Spleen (tissue), 11 donors: ENCODE results near the gene AKAP6. TPM values are rescaled to one million over a fixed set of nuclear protein-coding genes. Genes with fewer than 3 reads are reported as not detected.

Source experiments
- DNase-seq: peaks from one replicate; pipeline ENCODE4 v3.0.0-alpha.2; 2020
- H3K27ac ChIP-seq, 8 donors: fragments of 200-600 bp; sonication (generic) in 7 of 8; 1 replicate in 4 of 8; 2 replicates in 4 of 8; pipeline versions ENCODE4 v1.5.0 to v1.8.0; 2016 to 2021; ENCODE audit warnings: inconsistent platforms in 4 of 8, mild to moderate bottlenecking in 4 of 8, moderate library complexity in 1 of 8
- H3K27me3 ChIP-seq, 7 donors: fragments of 200-600 bp; sonication (generic) in 6 of 7; replicated peaks in 1 of 7; 1 replicate in 4 of 7; 2 replicates in 3 of 7; pipeline versions ENCODE4 v1.5.0 to v1.8.0; 2016 to 2021; ENCODE audit warnings: inconsistent platforms in 3 of 7, mild to moderate bottlenecking in 1 of 7
- H3K36me3 ChIP-seq, 6 donors: fragments of 200-600 bp; sonication (generic) in 5 of 6; 1 replicate in 4 of 6; 2 replicates in 2 of 6; pipeline versions ENCODE4 v1.5.0 to v1.8.0; 2016 to 2021; ENCODE audit warnings: inconsistent platforms in 2 of 6
- H3K4me1 ChIP-seq, 6 donors: fragments of 200-600 bp; sonication (generic) in 5 of 6; 1 replicate in 3 of 6; 2 replicates in 3 of 6; pipeline versions ENCODE4 v1.5.0 to v1.8.0; 2016 to 2021; ENCODE audit warnings: inconsistent platforms in 3 of 6
- H3K4me3 ChIP-seq, 8 donors: fragments of 200-600 bp; sonication (generic) in 7 of 8; 1 replicate in 4 of 8; 2 replicates in 4 of 8; pipeline versions ENCODE4 v1.5.0 to v1.8.0; 2016 to 2021; ENCODE audit warnings: inconsistent platforms in 4 of 8, mild to moderate bottlenecking in 4 of 8, moderate library complexity in 2 of 8
- H3K9me3 ChIP-seq, 8 donors: fragments of 200-600 bp; sonication (generic) in 7 of 8; 1 replicate in 4 of 8; 2 replicates in 4 of 8; pipeline versions ENCODE4 v1.5.0 to v1.8.0; 2016 to 2021; ENCODE audit warnings: inconsistent platforms in 4 of 8
- CTCF ChIP-seq, 11 experiments: fragments of 200-600 bp in 7 of 11; fragments of 450-650 bp in 4 of 11; sonication (generic) in 4 of 11; IDR thresholded peaks in 8 of 11; conservative IDR thresholded peaks in 3 of 11; 1 replicate in 7 of 11; 2 replicates in 4 of 11; pipeline versions ENCODE4 v1.4.0 to v1.8.0; 2016 to 2021; ENCODE audit warnings: antibody characterized with exemption in 11 of 11, inconsistent platforms in 4 of 11, mild to moderate bottlenecking in 1 of 11
- POLR2A ChIP-seq, 3 donors: fragments of 450-650 bp; IDR thresholded peaks; one replicate each; pipeline ENCODE4 v1.5.1; 2017; ENCODE audit warnings: antibody characterized with exemption in 3 of 3, mild to moderate bottlenecking in 1 of 3
- POLR2AphosphoS5 ChIP-seq, 3 donors: sonication (generic); formaldehyde crosslinking; IDR thresholded peaks; one replicate each; pipeline ENCODE4 v1.5.1; 2017; ENCODE audit warnings: antibody characterized with exemption in 3 of 3
- WGBS, 5 donors: extraction: QIAGEN DNeasy Blood & Tissue Kit in 3 of 5; methylation state at CpG; one replicate each; pipeline versions ENCODE4 v1.1.5 to v1.1.7; 2013 to 2018; 5-methylcytosine and 5-hydroxymethylcytosine counted together
- intact Hi-C: fragments of 100-400 bp; cut with DNase I; formaldehyde crosslinking; loops from one replicate; pipeline ENCODE4 v1.15.0; 2023; ENCODE audit warnings: low total_unique reads
- polyA plus RNA-seq, 3 donors: library from polyadenylated mRNA; stranded (reverse); fragments of 200-250 nt; gene quantifications; one replicate each; pipeline ENCODE4 v1.2.1, GENCODE V29; 2013
- total RNA-seq, 7 donors: library from RNA; depleted of rRNA in 3 of 7; stranded (reverse); fragments of >200 nt in 3 of 7; fragmentation: NEBNext Ultra II Directional in 4 of 7; extraction: Animal tissue kit (Norgen Biotek cat#: 25700) in 4 of 7; gene quantifications; one replicate each; pipeline versions ENCODE4 v1.1.0 to v1.2.1, GENCODE V29; 2016 to 2021
- donor health status: healthy with polysubstance abuse.
- donor health status: DM: no; HTN: no; CAD: no; lungs with moderate emphysema.
- donor health status: DM: no; HTN: no; CAD: no.
- donor health status: Bipolar disorder and iron deficiency.
- donor health status: healthy.
- donor health status: DM: no; HTN: no; CAD: no.
- donor health status: DM: yes; HTN: yes; CAD: no.

AKAP6 gene
- total and polyA plus RNA-seq, 10 donors, result 0.20 to 12.1 (median 4.8) TPM

- Histone ChIP-seq H3K27ac (no peak overlapping the region), H3K36me3 (no peaks in the 10 kb centered on the region), H3K27me3 (no peaks in the 10 kb centered on the region), H3K4me3 (no peak overlapping the region), H3K9me3 (no peaks in the 10 kb centered on the region), H3K4me1 (no peaks in the 10 kb centered on the region)
- WGBS, 5 donors, result 86 to 90% (median 89%) methylated on average over 5 of the region's 5 CpGs
- intact Hi-C loops, result no loop called here
- DNase-seq, result no peak
- TF ChIP-seq POLR2A (IDR thresholded peaks at IDR 0.05) (no peak), POLR2AphosphoS5 (IDR thresholded peaks at IDR 0.05) (no peak), CTCF (IDR thresholded peaks at IDR 0.05 in 8 of 11, conservative IDR thresholded peaks at IDR 0.05 in 3 of 11) (no peak)
Measured at GRCh38 chr14:32377046-32377646, 48.0 kb downstream of the AKAP6 start.

- Histone ChIP-seq H3K27me3 (no peaks in the 10 kb centered on the region), H3K36me3 (no peaks in the 10 kb centered on the region), H3K27ac (no peak overlapping the region), H3K4me3 (no peak overlapping the region), H3K4me1 (no peaks in the 10 kb centered on the region), H3K9me3 (no peaks in the 10 kb centered on the region)
- no peak for DNase-seq
- no peak for TF ChIP-seq POLR2A (IDR thresholded peaks at IDR 0.05)
- TF ChIP-seq CTCF (IDR thresholded peaks at IDR 0.05 in 8 of 11, conservative IDR thresholded peaks at IDR 0.05 in 3 of 11), result no peak
- TF ChIP-seq POLR2AphosphoS5 (IDR thresholded peaks at IDR 0.05), result no peak
- intact Hi-C loops, result no loop called here
Measured at GRCh38 chr14:32378284-32378683, 49.2 kb downstream of the AKAP6 start.

GRCh38 chr14:32379447-32379846 is 50.3 kb downstream of the AKAP6 start:
- Histone ChIP-seq H3K4me1 (no peaks in the 10 kb centered on the region), H3K9me3 (no peaks in the 10 kb centered on the region), H3K27ac (no peak overlapping the region), H3K4me3 (no peak overlapping the region), H3K36me3 (no peaks in the 10 kb centered on the region), H3K27me3 (no peaks in the 10 kb centered on the region)
- TF ChIP-seq POLR2A (IDR thresholded peaks at IDR 0.05), result no peak
- TF ChIP-seq CTCF (IDR thresholded peaks at IDR 0.05 in 8 of 11, conservative IDR thresholded peaks at IDR 0.05 in 3 of 11), result no peak
- TF ChIP-seq POLR2AphosphoS5 (IDR thresholded peaks at IDR 0.05), result no peak
- DNase-seq, result no peak
- intact Hi-C loops, result no loop called here
- 67 to 92% (median 80%) methylated on average over 1 of the region's 1 CpG for WGBS, 5 donors

GRCh38 chr14:32381869-32382268 is 52.8 kb downstream of the AKAP6 start:
- intact Hi-C loops, result no loop called here
- Histone ChIP-seq H3K9me3 (no peaks in the 10 kb centered on the region), H3K27me3 (no peaks in the 10 kb centered on the region), H3K4me1 (no peaks in the 10 kb centered on the region), H3K4me3 (no peak overlapping the region), H3K36me3 (no peaks in the 10 kb centered on the region), H3K27ac (no peak overlapping the region)
- TF ChIP-seq POLR2A (IDR thresholded peaks at IDR 0.05) (no peak), CTCF (IDR thresholded peaks at IDR 0.05 in 8 of 11, conservative IDR thresholded peaks at IDR 0.05 in 3 of 11) (no peak), POLR2AphosphoS5 (IDR thresholded peaks at IDR 0.05) (no peak)
- WGBS, 5 donors, result 75 to 98% (median 89%) methylated on average over 2 of the region's 2 CpGs
- no peak for DNase-seq
